ENCODE measurements around the gene SCLT1. TPM values are rescaled to one million over a fixed set of nuclear protein-coding genes. Genes with fewer than 3 reads are reported as not detected.

The SCLT1 gene
- polyA plus RNA-seq, 3 donors from 2014 or later: 8.6 to 26.4 (median 22.9) TPM

DNA sequence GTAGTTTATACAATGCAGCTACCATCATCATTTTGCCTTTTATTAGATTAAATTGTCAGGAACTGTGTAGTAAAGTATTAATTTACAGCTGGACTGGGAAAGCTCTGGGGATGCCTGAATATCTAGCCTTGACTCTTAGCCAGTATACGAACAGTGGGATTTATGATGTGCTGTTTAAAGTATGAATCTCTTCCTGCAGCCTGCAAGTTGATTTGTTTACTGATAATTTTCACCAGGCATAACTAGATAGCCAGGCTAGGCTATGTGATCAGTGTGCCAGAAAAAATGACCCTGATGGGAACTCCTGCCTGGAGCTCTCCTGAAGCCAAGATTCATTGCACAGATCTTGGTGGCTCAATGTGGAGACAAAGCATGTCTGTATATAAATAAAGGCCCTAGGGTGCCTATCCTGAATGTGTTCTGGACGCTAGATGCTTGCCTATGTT lies 119.2 kb downstream of the SCLT1 start:
- H3K27ac Mint-ChIP-seq: peak overlapping the region in 1 of 6 donors; percentile 23
- no peaks in the 10 kb centered on the region for H3K9me3 Mint-ChIP-seq
- H3K27me3 Mint-ChIP-seq (ENCODE audit: low read depth in 3 of 3): no peaks in the 10 kb centered on the region
- H3K4me1 Mint-ChIP-seq: no peaks in the 10 kb centered on the region
- H3K36me3 Mint-ChIP-seq: peaks cover 7 to 13% (median 11%) of the 10 kb centered on the region in 3 donors
- no peak for DNase-seq
- H3K4me3 Mint-ChIP-seq: no peak overlapping the region

DNA sequence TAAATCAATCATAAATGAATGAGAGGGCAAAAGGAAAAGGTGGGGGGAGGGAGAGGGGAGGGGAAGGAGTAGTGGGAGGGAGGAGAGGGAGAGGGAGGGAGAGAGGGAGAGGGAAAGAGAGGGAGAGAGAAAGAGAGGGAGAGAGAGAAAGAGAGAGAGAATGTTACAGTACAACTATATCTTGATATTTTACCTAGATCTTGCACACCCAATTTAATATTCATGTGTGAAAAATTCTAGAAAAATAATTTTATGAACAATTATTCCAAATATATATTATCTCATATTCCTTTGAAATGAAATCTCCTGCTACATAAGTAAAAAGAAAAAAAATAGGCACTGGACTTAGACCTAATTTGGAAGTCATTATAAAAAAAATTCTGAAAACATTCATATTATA lies 120.0 kb downstream of the SCLT1 start:
- no peak for DNase-seq
- Mint-ChIP-seq H3K4me1 (no peaks in the 10 kb centered on the region), H3K4me3 (no peak overlapping the region), H3K27ac (no peak overlapping the region), H3K27me3 (ENCODE audit: low read depth in 3 of 3) (no peaks in the 10 kb centered on the region), H3K36me3 (peaks cover 12 to 19% (median 19%) of the 10 kb centered on the region in 3 donors), H3K9me3 (no peaks in the 10 kb centered on the region)

DNA sequence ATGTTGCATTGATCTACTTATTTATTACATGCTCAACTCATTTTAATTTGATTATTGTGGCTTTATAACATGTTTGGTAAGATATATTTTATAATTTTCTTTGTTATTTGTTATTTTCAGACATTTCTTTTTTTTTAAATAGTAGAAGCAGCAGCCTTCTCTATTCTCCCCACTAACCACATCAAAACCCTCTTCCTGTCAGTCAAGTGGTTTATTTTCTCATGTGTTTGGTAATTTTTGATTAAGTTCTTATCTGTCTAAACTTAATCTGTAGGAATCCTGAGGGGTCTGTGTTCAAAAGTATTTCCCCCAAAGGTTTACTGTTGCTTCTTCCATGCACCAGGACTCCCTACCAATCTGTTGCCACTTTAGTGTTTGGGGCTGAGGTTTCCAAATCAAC lies 131.9 kb downstream of the SCLT1 start:
- Mint-ChIP-seq H3K36me3 (peaks cover 11 to 26% (median 23%) of the 10 kb centered on the region in 3 donors), H3K9me3 (no peaks in the 10 kb centered on the region), H3K27me3 (ENCODE audit: low read depth in 3 of 3) (no peaks in the 10 kb centered on the region), H3K27ac (peak overlapping the region in 4 of 6 donors; percentile 62 to 74 (median 68)), H3K4me1 (peaks cover 13 to 40% of the 10 kb centered on the region in 2 donors), H3K4me3 (peak overlapping the region; percentile 10 to 52 (median 42))
- DNase-seq: peak in 1 of 3 donors; percentile 4

DNA sequence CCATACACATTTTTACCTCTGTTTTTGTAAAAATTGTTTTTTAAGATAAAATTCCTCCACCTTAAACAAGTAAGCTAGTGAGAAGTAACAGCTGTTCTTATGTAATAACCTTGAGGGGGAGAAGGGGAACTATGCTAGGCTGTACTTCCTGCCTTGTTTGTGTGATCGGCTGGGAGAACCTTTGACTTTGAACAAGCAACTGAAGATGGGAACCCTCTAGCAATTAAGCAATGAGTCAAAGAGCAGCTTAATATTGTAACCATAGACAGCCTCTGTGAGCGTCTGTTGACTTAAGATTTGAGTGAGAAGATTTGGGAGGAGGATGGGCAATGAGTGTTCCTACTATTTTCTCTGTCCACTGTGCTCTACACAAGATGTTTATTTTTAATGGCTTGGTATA lies 135.1 kb downstream of the SCLT1 start:
- H3K9me3 Mint-ChIP-seq: no peaks in the 10 kb centered on the region
- H3K27ac Mint-ChIP-seq: peak overlapping the region in 4 of 6 donors; percentile 2 to 74 (median 38)
- no peaks in the 10 kb centered on the region for H3K27me3 Mint-ChIP-seq (ENCODE audit: low read depth in 3 of 3)
- H3K4me1 Mint-ChIP-seq: peaks cover 13 to 40% of the 10 kb centered on the region in 2 donors
- no peak overlapping the region for H3K4me3 Mint-ChIP-seq
- peaks cover 6 to 15% (median 15%) of the 10 kb centered on the region in 3 donors for H3K36me3 Mint-ChIP-seq
- no peak for DNase-seq

DNA sequence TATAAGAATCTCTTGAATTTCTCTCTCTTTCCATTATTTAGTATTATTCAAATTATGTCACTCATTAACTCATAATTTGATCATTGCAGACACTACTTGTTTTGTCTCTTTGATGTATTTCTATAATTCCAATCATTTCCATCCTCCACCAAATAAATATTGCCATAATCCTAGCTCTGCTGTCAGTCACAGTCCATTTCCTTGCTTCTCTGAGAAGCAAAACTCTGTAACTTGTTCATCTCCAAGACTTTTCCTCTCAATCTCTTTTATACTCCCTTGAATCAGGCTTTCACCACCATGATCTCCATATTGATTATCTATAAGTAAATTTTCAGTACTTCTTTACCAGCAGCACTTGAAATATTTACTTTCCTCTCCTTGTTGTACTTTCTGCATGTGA lies 135.9 kb downstream of the SCLT1 start:
- H3K27me3 Mint-ChIP-seq (ENCODE audit: low read depth in 3 of 3): no peaks in the 10 kb centered on the region
- no peaks in the 10 kb centered on the region for H3K9me3 Mint-ChIP-seq
- peak overlapping the region in 3 of 6 donors; percentile 11 to 32 (median 32) for H3K27ac Mint-ChIP-seq
- peaks cover 6 to 15% (median 15%) of the 10 kb centered on the region in 3 donors for H3K36me3 Mint-ChIP-seq
- H3K4me3 Mint-ChIP-seq: no peak overlapping the region
- peaks cover 10 to 36% of the 10 kb centered on the region in 2 donors for H3K4me1 Mint-ChIP-seq
- no peak for DNase-seq

DNA sequence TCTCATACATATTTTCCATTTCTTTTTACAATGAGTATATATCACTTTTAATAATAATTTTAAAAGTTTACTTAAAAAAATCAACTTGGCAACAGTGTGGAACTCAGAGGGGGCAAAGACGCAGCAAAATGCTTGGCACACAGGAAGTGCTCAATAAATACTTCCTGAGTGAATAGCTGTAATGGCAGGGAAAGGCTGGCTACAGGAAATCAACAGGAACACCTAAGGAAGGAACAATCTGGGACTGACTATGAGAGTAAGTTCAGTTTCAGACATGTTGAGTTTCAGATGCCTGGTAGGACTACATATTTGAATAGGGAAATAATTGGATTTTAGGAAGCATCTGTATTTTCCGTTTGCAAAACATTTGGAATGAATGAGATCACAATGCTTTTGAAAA lies 137.6 kb downstream of the SCLT1 start:
- H3K9me3 Mint-ChIP-seq: no peaks in the 10 kb centered on the region
- DNase-seq: no peak
- peaks cover 12 to 26% (median 21%) of the 10 kb centered on the region in 3 donors for H3K36me3 Mint-ChIP-seq
- H3K4me1 Mint-ChIP-seq: peaks cover 2 to 19% of the 10 kb centered on the region in 2 donors
- peaks cover 0 to 2% (median 0%) of the 10 kb centered on the region in 3 donors for H3K27me3 Mint-ChIP-seq (ENCODE audit: low read depth in 3 of 3)
- no peak overlapping the region for H3K4me3 Mint-ChIP-seq
- no peak overlapping the region for H3K27ac Mint-ChIP-seq

DNA sequence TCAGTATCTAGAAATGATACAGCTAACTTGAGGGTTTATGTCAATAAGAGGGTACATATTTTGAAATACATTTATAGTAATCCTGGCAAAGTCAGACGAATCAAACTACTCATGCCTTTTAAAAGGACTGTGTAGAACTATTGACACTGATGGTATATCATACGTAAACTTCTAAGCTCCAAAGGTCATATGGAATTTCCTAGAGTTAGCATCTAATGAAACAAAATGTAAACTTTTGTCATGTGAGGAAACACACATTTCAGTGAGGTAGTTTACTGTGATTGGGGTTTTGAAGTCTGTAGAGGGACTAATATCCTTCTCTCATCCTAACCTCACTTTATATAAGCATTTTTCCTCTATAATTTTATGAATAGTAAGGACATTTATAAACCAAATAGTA lies 138.4 kb downstream of the SCLT1 start:
- Mint-ChIP-seq H3K36me3 (peaks cover 19 to 33% (median 29%) of the 10 kb centered on the region in 3 donors), H3K4me1 (peaks cover 2 to 19% of the 10 kb centered on the region in 2 donors), H3K27ac (no peak overlapping the region), H3K27me3 (ENCODE audit: low read depth in 3 of 3) (peaks cover 0 to 2% (median 0%) of the 10 kb centered on the region in 3 donors), H3K9me3 (no peaks in the 10 kb centered on the region), H3K4me3 (no peak overlapping the region)
- no peak for DNase-seq

DNA sequence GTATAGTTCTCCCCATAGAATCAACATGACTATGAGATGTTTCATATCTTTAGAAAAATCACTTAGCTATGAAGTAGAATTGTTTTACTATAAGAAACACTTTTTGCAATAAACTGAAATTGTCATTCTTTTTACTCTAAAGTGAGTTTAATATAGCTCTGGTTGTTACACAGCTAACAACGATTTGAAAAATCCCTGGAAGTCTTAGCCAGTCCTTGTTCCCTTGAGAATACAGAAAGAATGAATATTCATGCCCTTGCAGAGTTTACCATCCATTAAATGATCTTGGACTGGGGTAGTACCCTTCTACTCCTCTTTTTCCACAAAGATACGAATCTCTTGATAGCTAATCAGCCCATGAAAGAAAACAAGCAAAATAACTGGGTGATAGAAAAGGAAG lies 142.0 kb downstream of the SCLT1 start:
- no peak overlapping the region for H3K4me3 Mint-ChIP-seq
- no peak overlapping the region for H3K27ac Mint-ChIP-seq
- no peaks in the 10 kb centered on the region for H3K9me3 Mint-ChIP-seq

DNA sequence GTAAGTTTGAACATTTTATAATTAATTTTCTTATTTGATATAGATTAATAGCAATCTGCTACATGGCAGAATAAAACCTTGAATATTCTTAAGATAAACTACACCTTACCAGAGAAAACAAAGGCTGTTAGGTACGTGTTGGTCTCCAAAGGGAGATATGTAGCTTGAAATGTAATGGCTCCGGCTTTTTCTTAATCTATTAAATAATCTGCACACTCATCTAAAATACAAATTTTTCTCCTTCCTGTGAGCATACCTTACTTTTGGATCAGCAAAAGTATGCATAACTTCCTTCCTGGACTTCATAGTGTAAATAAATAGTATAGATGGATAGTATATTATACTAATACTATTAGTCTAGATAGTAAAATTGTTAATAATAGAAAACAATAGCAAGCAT lies 142.5 kb downstream of the SCLT1 start:
- peaks cover 0 to 2% (median 0%) of the 10 kb centered on the region in 3 donors for H3K27me3 Mint-ChIP-seq (ENCODE audit: low read depth in 3 of 3)
- no peaks in the 10 kb centered on the region for H3K9me3 Mint-ChIP-seq
- no peak overlapping the region for H3K4me3 Mint-ChIP-seq
- H3K27ac Mint-ChIP-seq: no peak overlapping the region
- H3K36me3 Mint-ChIP-seq: peaks cover 18 to 36% (median 27%) of the 10 kb centered on the region in 3 donors
- no peaks in the 10 kb centered on the region for H3K4me1 Mint-ChIP-seq
- DNase-seq: no peak

More for the DNA sequence above, 142.0 kb downstream of the SCLT1 start:
- Mint-ChIP-seq H3K36me3 (peaks cover 18 to 34% (median 25%) of the 10 kb centered on the region in 3 donors), H3K27me3 (ENCODE audit: low read depth in 3 of 3) (peaks cover 0 to 2% (median 0%) of the 10 kb centered on the region in 3 donors), H3K4me1 (no peaks in the 10 kb centered on the region)
- no peak for DNase-seq

DNA sequence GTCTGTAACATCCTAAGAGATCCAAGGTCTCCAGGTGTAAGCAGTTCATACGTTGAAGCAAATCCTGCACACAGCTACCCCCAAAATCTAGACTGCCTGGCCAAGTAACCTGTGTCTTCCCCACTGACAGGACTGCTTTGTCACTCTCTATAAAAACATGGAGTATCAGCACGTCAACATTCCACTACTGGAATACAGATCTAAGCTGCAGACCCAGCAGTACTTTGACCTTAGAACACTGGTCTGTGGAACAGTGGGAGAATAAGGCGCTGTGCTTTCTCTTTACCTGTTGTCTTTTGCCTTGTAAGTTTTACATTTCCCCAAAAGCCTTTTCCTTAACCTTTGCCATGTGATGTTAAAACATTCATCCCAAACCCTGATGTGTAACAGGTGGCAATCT lies 146.4 kb downstream of the SCLT1 start:
- DNase-seq: no peak
- Mint-ChIP-seq H3K27ac (peak overlapping the region in 1 of 6 donors; percentile 19), H3K9me3 (peaks cover 0 to 4% (median under 1%) of the 10 kb centered on the region in 6 donors), H3K4me1 (no peaks in the 10 kb centered on the region), H3K36me3 (peaks cover 35 to 55% (median 42%) of the 10 kb centered on the region in 3 donors), H3K27me3 (ENCODE audit: low read depth in 3 of 3) (no peaks in the 10 kb centered on the region), H3K4me3 (no peak overlapping the region)

DNA sequence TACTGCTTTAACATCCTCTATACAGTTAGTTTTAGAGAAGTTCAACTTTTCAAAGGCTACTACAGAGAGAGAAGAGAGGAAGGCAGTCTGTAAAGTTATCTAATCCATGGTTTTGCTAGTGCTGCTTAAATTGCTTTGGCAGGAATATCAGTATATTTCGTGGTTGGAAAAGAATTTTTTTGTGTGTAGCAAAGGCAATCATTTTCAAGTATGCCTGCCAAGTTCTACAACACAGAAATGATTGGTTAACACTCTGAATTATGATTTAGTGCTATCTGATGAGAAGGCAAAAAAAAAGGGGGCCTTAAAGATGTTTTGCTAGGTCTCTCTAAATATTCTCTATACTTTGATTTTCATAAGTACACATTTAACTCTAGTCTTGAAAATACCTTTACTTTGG lies 150.7 kb downstream of the SCLT1 start:
- peaks cover 0 to 2% (median 0%) of the 10 kb centered on the region in 3 donors for H3K27me3 Mint-ChIP-seq (ENCODE audit: low read depth in 3 of 3)
- peak overlapping the region in 2 of 6 donors; percentile 31 to 45 for H3K27ac Mint-ChIP-seq
- H3K9me3 Mint-ChIP-seq: peaks cover 0 to 6% (median 1%) of the 10 kb centered on the region in 6 donors
- no peaks in the 10 kb centered on the region for H3K4me1 Mint-ChIP-seq
- no peak for DNase-seq
- no peak overlapping the region for H3K4me3 Mint-ChIP-seq
- peaks cover 38 to 59% (median 50%) of the 10 kb centered on the region in 3 donors for H3K36me3 Mint-ChIP-seq

DNA sequence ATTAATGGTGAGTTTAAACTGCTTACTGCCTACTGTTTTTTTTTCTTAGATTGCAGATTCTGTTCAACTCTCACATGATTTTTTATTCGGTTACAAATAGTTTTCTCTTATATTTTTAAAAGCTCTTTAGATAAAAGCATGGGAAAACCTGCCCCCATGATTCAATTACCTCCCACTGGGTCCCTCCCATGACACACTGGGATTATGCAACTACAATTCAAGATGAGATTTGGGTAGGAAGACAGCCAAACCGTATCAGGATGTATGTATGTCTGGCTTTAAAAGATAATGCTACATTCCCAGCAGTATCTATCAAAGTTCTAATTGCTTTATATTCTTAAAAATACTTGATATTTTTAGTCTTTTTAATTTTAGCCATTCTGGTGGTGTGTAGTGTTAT lies 152.4 kb downstream of the SCLT1 start:
- Mint-ChIP-seq H3K36me3 (peaks cover 40 to 60% (median 46%) of the 10 kb centered on the region in 3 donors), H3K27ac (no peak overlapping the region), H3K4me1 (no peaks in the 10 kb centered on the region), H3K4me3 (no peak overlapping the region), H3K27me3 (ENCODE audit: low read depth in 3 of 3) (peaks cover 0 to 2% (median 0%) of the 10 kb centered on the region in 3 donors), H3K9me3 (peaks cover 0 to 6% (median 1%) of the 10 kb centered on the region in 6 donors)
- no peak for DNase-seq

DNA sequence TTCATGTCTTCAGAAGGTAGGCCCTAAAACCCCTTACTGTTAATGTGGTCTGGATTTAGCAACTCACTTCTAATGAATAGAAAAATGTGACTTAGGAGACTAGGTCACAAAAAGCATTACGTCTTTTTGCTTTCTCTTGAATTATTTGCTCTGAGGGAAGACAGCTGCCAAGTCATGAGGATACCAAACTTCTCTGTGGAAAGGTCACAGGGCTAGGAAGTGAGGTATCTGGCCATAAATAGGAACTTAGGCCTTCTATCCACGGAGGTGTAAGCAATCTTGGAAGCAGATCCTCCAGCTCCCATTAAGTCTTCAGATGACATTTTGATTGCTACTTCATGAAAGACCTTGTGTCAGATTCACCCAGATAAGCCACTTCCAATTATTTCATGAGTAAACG lies 163.3 kb downstream of the SCLT1 start:
- Mint-ChIP-seq H3K4me1 (peaks cover 9 to 15% of the 10 kb centered on the region in 2 donors), H3K4me3 (no peak overlapping the region), H3K27me3 (ENCODE audit: low read depth in 3 of 3) (peaks cover 0 to 1% (median 1%) of the 10 kb centered on the region in 3 donors), H3K9me3 (no peaks in the 10 kb centered on the region), H3K36me3 (peaks cover 15 to 52% (median 16%) of the 10 kb centered on the region in 3 donors), H3K27ac (no peak overlapping the region)
- no peak for DNase-seq

DNA sequence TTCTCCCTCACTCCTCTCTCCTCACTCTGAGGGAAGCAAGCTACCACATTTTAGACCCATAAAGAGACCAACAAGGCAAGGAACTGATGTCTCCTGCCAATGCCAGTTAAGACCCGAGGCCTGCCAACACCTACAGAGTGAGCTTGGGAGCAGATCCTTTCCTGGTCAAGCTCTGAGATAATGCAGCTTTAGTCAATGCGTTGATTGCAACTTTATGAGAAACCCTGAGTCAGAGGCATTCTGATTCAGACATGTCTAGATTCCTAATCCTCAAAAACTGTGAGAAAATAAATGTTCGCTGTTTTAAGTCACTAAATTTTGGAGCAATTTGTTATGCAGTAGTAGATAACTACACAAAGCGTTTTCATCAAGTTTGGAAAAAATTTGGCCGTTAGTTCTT lies 168.4 kb downstream of the SCLT1 start:
- Mint-ChIP-seq H3K4me1 (peaks cover 25 to 39% of the 10 kb centered on the region in 2 donors), H3K9me3 (no peaks in the 10 kb centered on the region), H3K27me3 (ENCODE audit: low read depth in 3 of 3) (peaks cover 0 to 2% (median 0%) of the 10 kb centered on the region in 3 donors), H3K4me3 (peak overlapping the region in 2 of 5 donors; percentile 36 to 82), H3K27ac (peak overlapping the region in 4 of 6 donors; percentile 58 to 94 (median 78)), H3K36me3 (peaks cover 15 to 30% (median 16%) of the 10 kb centered on the region in 3 donors)
- DNase-seq: no peak

DNA sequence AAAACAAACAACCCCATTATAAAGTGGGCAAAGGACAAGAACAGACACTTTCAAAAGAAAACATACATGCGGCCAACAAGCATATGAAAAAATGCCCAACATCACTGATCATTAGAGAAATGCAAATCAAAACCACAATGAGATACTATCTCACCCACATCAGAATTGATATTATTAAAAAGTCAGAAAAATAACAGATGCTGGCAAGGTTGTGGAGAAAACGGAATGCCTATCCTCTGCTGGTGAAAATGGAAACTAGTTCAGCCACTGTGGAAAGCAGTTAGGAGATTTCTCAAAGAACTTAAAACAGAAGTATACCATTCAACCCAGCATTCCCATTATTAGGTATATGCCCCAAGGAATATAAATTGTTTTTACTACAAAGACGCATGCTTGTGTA lies 171.4 kb downstream of the SCLT1 start:
- Mint-ChIP-seq H3K4me3 (no peak overlapping the region), H3K9me3 (no peaks in the 10 kb centered on the region), H3K36me3 (peaks cover 11 to 22% (median 16%) of the 10 kb centered on the region in 3 donors), H3K27me3 (ENCODE audit: low read depth in 3 of 3) (peaks cover 6 to 8% (median 7%) of the 10 kb centered on the region in 3 donors), H3K27ac (no peak overlapping the region), H3K4me1 (peaks cover 55 to 69% of the 10 kb centered on the region in 2 donors)
- no peak for DNase-seq

Data from immature natural killer cell (primary cell).